A549 treated with RU486 at 1 μM for 4 hours (cell line): Measurements from ENCODE around the gene ASH1L. TPM values are rescaled to one million over a fixed set of nuclear protein-coding genes. Genes with fewer than 3 reads are reported as not detected.

Experiments used
- total RNA-seq: library from RNA; stranded (reverse); fragments of 200-300 nt; extraction: Qiagen RNA extraction; gene quantifications from 5 replicates; pipeline ENCODE4 v1.2.3, GENCODE V29; 2022; ENCODE audit warnings: low read depth

Gene ASH1L, protein sequence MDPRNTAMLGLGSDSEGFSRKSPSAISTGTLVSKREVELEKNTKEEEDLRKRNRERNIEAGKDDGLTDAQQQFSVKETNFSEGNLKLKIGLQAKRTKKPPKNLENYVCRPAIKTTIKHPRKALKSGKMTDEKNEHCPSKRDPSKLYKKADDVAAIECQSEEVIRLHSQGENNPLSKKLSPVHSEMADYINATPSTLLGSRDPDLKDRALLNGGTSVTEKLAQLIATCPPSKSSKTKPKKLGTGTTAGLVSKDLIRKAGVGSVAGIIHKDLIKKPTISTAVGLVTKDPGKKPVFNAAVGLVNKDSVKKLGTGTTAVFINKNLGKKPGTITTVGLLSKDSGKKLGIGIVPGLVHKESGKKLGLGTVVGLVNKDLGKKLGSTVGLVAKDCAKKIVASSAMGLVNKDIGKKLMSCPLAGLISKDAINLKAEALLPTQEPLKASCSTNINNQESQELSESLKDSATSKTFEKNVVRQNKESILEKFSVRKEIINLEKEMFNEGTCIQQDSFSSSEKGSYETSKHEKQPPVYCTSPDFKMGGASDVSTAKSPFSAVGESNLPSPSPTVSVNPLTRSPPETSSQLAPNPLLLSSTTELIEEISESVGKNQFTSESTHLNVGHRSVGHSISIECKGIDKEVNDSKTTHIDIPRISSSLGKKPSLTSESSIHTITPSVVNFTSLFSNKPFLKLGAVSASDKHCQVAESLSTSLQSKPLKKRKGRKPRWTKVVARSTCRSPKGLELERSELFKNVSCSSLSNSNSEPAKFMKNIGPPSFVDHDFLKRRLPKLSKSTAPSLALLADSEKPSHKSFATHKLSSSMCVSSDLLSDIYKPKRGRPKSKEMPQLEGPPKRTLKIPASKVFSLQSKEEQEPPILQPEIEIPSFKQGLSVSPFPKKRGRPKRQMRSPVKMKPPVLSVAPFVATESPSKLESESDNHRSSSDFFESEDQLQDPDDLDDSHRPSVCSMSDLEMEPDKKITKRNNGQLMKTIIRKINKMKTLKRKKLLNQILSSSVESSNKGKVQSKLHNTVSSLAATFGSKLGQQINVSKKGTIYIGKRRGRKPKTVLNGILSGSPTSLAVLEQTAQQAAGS (N-terminal part only)
- total RNA-seq: 8.4 to 12.0 TPM (median 11.7 TPM) in 5 replicates

DNA sequence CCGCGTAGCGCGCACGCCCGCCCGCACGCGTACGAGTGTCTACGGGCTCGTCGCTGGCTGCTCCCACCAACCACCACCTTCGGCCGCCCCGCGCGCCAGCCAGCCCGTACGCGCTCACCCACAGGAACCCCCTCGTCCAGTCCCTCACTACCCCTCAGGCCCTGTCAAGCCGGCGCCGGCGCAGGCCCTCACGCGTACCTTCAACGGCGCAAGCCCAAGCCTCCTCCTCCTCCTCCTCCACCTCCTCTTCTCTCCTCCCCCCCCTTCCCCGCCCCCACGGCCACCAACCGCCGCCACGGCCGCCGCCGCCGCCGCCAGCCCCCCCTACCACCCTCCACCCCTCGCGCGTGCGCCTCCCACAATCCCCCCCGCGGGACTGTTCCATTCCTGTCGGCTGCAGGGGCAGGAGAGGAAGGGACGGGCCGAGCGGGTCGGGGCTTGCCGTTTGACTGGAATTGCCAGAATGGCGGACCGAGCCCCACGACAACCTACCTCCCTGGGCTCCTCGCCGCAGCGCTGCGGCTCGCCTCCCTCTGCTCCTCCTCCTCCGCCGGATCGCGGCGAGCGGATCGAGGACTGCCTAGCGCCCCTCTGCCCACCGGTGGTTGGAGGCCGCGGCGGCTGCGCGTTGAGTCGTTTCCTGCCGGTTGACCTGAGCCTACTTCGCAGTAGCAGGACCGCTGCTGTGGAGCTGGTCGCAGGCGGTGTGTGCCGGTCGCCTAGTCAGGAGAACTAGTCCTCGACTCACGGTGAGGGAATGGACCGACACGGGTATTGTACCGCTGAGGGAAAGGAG is at the start of gene ASH1L:
ASH1L (minus strand) TSS at position 223 of the 796 bp plus-strand sequence. CDS start 41,284 bp downstream, outside the sequence.

DNA sequence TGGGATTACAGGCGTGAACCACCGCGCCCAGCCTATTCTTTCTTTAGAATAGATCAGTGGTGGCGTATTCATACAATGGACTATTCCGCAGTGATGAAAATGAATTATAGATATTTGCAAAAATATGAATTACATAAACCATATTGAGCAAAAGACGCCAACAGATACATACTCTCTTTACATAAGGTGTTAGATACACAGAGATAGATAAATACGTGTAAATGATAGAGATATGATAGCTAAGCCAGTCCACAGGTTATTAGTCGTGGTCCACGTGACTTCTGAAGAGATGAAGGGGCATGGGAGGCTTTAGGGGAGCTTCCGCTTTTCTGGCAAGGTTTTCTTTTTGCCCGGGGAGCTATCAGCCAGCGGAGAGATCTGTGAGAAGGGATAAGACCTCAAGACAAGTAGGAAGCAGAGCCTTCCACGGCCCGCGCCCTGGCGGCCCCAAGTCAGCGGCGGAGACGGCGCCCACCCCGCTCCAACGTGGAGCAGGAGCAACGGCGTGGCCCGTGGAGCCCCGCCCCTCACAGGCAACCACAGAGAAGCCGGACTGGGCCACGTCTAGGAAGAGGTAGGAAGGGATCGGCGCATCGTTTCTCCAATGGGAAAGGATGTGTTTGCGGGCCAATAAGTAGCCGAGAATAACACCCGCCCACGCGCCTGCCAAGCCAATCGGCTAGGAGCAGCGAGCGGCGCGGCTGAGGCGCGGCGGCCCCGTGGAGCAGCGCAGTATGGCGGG is 47.1 kb upstream of the ASH1L start, which contains the start of gene MSTO1:
MSTO1 (plus strand) TSS at position 704 of the 742 bp plus-strand sequence; CDS start at position 735, 31 bp downstream.

DNA sequence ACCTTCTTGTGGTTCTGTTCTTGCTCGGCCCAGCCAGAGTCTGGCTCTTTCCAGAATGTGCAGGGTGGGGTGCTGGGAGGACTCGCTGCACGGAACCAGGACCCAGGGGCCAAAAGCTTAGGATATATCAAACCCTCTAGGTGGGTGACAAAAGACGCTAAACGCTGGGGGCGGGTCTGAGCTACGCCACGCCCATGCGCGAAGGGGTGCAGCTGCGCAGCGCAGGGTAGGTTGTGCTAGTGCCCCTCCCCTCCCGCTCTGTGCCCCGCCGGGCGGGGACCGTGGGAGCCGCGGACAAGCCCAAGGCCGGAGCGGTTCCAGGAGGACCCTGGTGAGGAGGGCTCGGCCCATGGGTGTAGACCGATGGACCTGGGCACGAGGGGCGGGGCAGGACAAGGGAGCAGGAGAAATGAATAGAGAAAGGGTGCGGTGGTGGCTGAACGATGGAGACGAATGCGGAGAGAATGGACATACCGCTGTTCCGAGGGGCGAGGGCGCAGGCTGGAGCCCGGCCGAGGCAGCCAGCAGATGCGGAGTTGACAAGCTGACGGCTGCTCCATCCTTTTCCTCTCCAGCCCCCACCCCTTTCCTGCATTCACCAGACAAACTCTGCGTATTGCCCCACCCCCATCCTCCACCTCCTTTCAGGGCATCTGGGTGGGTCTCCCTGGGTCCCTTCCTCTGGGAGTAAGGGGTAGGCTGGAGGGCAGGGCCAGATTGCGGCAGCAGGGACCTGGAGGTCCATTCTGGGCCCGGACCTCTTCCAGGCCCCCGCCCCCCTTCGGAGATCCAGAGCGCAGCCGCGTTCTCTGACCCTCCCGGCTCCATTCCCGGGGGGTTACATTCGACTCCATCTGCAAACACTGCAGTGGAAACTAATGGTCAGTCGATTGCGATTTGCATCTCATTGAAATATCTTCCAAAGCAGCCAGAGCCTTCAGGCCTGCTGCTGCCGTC is 241.7 kb downstream of the ASH1L start, which contains the start of gene RUSC1:
RUSC1 (plus strand) TSS at position 234 of the 957 bp plus-strand sequence. CDS start 880 bp downstream, outside the sequence.

DNA sequence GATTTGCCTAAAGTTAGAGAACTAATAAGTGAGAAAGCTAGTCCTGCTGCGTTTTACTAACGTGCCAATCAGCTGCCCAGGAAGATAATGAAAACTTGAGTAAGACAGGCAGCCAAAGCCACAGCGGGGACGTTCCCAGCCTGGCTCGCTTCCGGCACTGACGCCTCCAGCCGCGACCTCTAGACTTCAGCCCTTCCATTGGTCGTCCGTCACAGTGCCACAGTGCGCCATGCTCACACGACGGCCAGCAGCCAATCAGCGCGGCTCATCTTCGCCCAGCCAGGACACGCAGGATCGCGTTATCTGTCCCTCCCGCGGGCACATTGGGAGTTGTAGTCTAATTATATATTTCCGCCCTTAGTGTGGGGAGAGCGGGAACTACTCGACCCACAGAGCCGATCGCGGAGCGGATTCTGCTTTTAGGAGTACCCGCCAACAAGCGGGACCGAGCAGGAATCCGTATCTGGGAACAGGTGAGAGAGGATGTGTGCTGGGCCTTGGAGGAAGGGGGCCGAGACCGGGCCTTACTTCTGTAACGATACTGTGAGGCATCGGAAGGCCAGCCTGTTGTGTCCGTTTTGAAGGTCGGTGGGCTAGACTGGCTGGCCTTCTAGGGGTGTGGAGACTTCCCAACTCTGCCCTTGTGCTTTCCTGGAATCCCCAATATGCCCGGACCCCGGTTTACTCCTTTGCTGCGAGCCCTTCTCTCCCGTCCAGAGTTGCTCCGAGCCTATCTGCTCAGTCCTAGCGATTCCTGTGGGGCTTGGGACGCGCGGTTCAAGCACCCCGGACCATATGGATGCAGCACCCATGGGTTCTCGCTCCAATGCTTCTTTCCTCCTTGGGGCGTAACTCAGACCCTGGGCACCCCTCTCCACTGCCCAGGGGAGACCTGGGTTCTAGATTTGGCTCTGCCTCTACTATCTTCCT is 253.8 kb downstream of the ASH1L start, which contains the start of gene FDPS:
FDPS (plus strand) TSS at position 374 of the 930 bp plus-strand sequence. CDS start 924 bp downstream, outside the sequence.

DNA sequence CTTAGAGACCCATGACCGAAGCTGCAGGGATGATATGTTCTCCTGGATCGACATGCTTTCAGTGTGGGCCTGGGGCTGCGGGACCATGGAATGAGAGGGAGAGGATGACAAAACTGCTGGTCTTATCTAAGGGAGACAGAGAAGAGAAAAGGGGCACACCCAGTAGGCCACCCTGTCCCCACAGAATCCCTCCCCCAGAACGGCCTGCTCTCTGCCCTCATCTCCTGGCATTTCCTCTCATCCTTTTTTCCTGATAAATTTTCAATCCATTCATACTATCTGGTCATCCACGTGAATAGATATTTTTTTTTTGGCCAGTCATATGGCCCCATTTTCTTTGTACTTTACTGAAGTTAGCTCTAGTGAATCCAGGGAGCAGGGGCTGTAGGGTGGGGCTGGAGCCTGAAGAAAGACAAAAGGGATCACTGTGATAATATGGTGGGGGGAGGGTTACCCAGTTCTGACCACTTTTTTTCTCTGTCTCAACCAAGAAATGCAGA is 261.2 kb downstream of the ASH1L start, which contains the start of gene PKLR:
PKLR (minus strand) TSS at position 97 of the 500 bp plus-strand sequence; CDS start at position 54, 43 bp downstream.

Other genes with a start within 250 kb of the ASH1L start
- 36.2 to 57.5 TPM (median 48.6 TPM) in 5 replicates for gene RUSC1, start 241.9 kb downstream of the ASH1L start, total RNA-seq
- 34.8 to 42.2 TPM (median 40.8 TPM) in 5 replicates for gene MSTO1, start 47.4 kb upstream of the ASH1L start, total RNA-seq
- 44.2 to 53.3 TPM (median 48.1 TPM) in 5 replicates for gene YY1AP1, start 126.0 kb upstream of the ASH1L start, total RNA-seq
- gene DAP3, start 126.3 kb upstream of the ASH1L start, total RNA-seq: 111 to 140 TPM (median 119 TPM) in 5 replicates